Measurements from ENCODE around the gene WDTC1. TPM values are rescaled to one million over a fixed set of nuclear protein-coding genes. Genes with fewer than 3 reads are reported as not detected.

The WDTC1 gene
- total and polyA plus RNA-seq, 4 donors, result 4.6 to 25.0 (median 19.6) TPM

DNA sequence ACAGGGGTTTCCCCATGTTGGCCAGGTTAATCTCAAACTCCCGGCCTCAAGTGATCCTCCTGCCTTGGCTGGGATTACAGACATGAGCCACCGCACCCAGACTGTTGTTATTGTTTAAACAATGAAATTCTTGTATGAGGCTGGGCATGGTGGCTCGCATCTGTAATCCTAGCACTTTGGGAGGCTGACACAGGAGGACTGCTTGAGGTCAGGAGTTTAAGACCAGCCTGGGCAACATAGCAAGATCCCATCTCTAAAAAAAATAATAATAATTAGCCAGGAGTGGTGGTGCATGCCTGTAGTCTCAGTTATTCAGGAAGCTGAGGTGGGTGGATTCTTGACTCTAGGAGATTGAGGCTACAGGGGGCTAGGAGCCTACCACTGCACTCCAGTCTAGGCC is 6.7 kb upstream of the WDTC1 start (continued):
- TF ChIP-seq, protein P1, sequence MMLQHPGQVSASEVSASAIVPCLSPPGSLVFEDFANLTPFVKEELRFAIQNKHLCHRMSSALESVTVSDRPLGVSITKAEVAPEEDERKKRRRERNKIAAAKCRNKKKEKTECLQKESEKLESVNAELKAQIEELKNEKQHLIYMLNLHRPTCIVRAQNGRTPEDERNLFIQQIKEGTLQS (IDR thresholded peaks at IDR 0.05), result no peak
- TF ChIP-seq, protein P2, sequence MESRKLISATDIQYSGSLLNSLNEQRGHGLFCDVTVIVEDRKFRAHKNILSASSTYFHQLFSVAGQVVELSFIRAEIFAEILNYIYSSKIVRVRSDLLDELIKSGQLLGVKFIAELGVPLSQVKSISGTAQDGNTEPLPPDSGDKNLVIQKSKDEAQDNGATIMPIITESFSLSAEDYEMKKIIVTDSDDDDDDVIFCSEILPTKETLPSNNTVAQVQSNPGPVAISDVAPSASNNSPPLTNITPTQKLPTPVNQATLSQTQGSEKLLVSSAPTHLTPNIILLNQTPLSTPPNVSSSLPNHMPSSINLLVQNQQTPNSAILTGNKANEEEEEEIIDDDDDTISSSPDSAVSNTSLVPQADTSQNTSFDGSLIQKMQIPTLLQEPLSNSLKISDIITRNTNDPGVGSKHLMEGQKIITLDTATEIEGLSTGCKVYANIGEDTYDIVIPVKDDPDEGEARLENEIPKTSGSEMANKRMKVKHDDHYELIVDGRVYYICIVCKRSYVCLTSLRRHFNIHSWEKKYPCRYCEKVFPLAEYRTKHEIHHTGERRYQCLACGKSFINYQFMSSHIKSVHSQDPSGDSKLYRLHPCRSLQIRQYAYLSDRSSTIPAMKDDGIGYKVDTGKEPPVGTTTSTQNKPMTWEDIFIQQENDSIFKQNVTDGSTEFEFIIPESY (IDR thresholded peaks at IDR 0.05), result no peak
- no peak for TF ChIP-seq GABPA (IDR thresholded peaks at IDR 0.05 in 1 of 2, conservative IDR thresholded peaks at IDR 0.05 in 1 of 2)
- no peak for TF ChIP-seq JUND (IDR thresholded peaks at IDR 0.05)
- TF ChIP-seq HNF4A (conservative IDR thresholded peaks at IDR 0.05), result no peak
- no peak for TF ChIP-seq HNF4G (IDR thresholded peaks at IDR 0.05)

GRCh38 chr1:27233667-27234048 is 774 bp upstream of the WDTC1 start:
- 71% methylated on average over 9 of the region's 9 CpGs for WGBS

DNA sequence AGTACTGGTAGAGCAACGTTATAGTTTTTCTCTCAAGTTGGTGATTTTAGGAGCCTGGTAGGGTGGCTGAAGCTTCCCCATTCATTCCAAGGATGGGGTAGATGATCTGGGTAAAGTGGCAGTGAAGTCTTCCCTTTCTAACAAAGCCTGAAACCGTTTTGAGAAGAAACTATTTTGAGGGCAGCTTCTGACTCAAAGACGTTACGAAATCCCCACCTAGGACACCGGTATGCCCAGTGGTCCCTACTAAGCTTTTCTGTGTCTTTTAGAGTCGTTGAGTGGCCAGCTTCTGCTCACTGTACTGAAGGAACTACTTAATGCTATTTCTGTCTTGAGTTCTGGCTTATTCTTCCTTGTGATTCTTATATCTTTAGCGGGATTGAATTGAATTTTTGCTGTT is 1.4 kb downstream of the WDTC1 start:
- H3K9me3 ChIP-seq (ENCODE audit: control insufficient read depth in 4 of 4, low read length in 3 of 4), result no peaks in the 10 kb centered on the region
- H3K4me3 ChIP-seq (ENCODE audit: low read depth in 1 of 3, low read length in 3 of 3), result peak overlapping the region; percentile 79 to 98 (median 84)
- no peaks in the 10 kb centered on the region for H3K27me3 ChIP-seq (ENCODE audit: control insufficient read depth in 4 of 4, insufficient read depth in 4 of 4, low read length in 3 of 4)
- DNase-seq (ENCODE audit: low spot score), result no peak
- 39% methylated on average over 7 of the region's 7 CpGs for WGBS
- H3K9ac ChIP-seq (ENCODE audit: low read depth in 1 of 2, low read length in 2 of 2), result peak overlapping the region; percentile 4 to 27
- H3K36me3 ChIP-seq (ENCODE audit: control insufficient read depth in 4 of 4, insufficient read depth in 3 of 4, low read depth in 1 of 4, low read length in 3 of 4), result no peaks in the 10 kb centered on the region
- H3K27ac ChIP-seq (ENCODE audit: low read depth in 1 of 2, low read length in 2 of 2), result peak overlapping the region in 1 of 2 donors; percentile 70
- H3K4me1 ChIP-seq (ENCODE audit: control insufficient read depth in 4 of 4, insufficient read depth in 4 of 4, low read length in 3 of 4), result peaks cover 0 to 22% (median 15%) of the 10 kb centered on the region in 4 donors
- TF ChIP-seq FOXA2 (IDR thresholded peaks at IDR 0.05) (no peak), GABPA (IDR thresholded peaks at IDR 0.05 in 1 of 2, conservative IDR thresholded peaks at IDR 0.05 in 1 of 2) (no peak), FOXA1 (IDR thresholded peaks at IDR 0.05) (no peak), JUND (IDR thresholded peaks at IDR 0.05) (no peak), HNF4A (conservative IDR thresholded peaks at IDR 0.05) (no peak), RXRA (IDR thresholded peaks at IDR 0.05) (no peak), TAF1 (conservative IDR thresholded peaks at IDR 0.05) (no peak), CTCF (IDR thresholded peaks at IDR 0.05; ENCODE audit: low read depth, low read length, missing input control) (no peak), HNF4G (IDR thresholded peaks at IDR 0.05) (no peak)
- TF ChIP-seq, protein P3, sequence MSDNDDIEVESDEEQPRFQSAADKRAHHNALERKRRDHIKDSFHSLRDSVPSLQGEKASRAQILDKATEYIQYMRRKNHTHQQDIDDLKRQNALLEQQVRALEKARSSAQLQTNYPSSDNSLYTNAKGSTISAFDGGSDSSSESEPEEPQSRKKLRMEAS (IDR thresholded peaks at IDR 0.05), result no peak
- TF ChIP-seq, protein P2 (IDR thresholded peaks at IDR 0.05), result no peak

More at GRCh38 chr1:27233667-27234048, 774 bp upstream of the WDTC1 start:
- H3K27me3 ChIP-seq (ENCODE audit: control insufficient read depth in 4 of 4, insufficient read depth in 4 of 4, low read length in 3 of 4), result no peaks in the 10 kb centered on the region
- no peak overlapping the region for H3K27ac ChIP-seq (ENCODE audit: low read depth in 1 of 2, low read length in 2 of 2)
- no peak overlapping the region for H3K9ac ChIP-seq (ENCODE audit: low read depth in 1 of 2, low read length in 2 of 2)
- H3K9me3 ChIP-seq (ENCODE audit: control insufficient read depth in 4 of 4, low read length in 3 of 4), result no peaks in the 10 kb centered on the region
- TF ChIP-seq REST (IDR thresholded peaks at IDR 0.05) (no peak), RAD21 (IDR thresholded peaks at IDR 0.05) (no peak), SP1 (IDR thresholded peaks at IDR 0.05) (no peak), FOXA1 (IDR thresholded peaks at IDR 0.05) (no peak), TAF1 (conservative IDR thresholded peaks at IDR 0.05) (no peak), GABPA (IDR thresholded peaks at IDR 0.05 in 1 of 2, conservative IDR thresholded peaks at IDR 0.05 in 1 of 2) (no peak), NR2F2 (IDR thresholded peaks at IDR 0.05) (no peak)
- no peak for DNase-seq (ENCODE audit: low spot score)
- peak overlapping the region in 2 of 3 donors; percentile 5 to 32 for H3K4me3 ChIP-seq (ENCODE audit: low read depth in 1 of 3, low read length in 3 of 3)
- peaks cover 0 to 22% (median 15%) of the 10 kb centered on the region in 4 donors for H3K4me1 ChIP-seq (ENCODE audit: control insufficient read depth in 4 of 4, insufficient read depth in 4 of 4, low read length in 3 of 4)
- H3K36me3 ChIP-seq (ENCODE audit: control insufficient read depth in 4 of 4, insufficient read depth in 3 of 4, low read depth in 1 of 4, low read length in 3 of 4), result no peaks in the 10 kb centered on the region
